GM12891 (cell line): Measurements from ENCODE around the gene DNTTIP2.

Source experiments
- POLR2A ChIP-seq: IDR thresholded peaks from 2 replicates; pipeline ENCODE4 v1.6.1; 2011; ENCODE audit warnings: low read depth, low read length, control low read depth
- SPI1 ChIP-seq: IDR thresholded peaks from 2 replicates; pipeline ENCODE4 v1.6.1; 2011; ENCODE audit warnings: low read depth, low read length, control low read depth

DNA sequence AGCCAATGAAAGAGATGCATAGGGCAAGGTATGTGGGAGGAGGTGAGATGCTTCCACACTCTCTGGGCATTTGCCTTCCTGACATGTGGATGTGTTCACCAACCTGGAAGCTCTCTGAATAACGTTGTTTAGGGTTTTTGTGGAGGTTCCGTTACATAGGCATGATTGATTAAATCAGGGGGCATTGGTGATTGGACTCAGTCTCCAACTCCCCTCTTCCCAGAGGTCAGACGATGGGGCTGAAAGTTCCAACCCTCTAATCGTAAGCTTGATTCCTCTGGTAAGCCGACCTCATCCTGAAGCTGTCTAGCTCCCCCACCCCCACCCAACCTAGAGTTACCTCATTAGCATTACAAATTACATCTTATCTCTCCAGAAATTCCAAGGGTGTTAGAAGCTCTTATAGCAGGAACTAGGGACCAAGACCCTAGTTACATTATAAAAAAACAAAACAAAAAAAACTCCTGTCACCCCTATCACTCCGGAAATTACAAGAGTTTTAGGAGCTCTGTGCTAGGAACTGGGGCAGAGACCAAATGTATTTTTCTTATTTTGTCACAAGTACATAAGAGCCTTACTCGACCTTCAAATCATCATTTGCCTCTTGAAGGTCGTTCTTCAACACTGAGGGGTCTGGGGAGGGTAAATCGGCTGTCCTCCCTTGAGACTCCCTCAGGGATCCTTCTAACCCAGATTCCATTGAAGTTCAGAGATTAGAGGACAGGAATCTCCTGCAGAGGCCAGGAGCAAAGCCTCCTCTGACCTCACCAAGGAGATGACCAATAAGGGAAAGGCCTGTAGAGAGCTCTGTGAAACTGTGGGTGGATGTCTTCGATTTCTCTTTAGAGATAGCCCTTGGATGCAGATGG lies 58.2 kb downstream of the DNTTIP2 start:
- TF ChIP-seq POLR2A (no peak), SPI1 (no peak)
